Osteocyte (in vitro differentiated cells): ENCODE data around the gene CCSER2. TPM values are rescaled to one million over a fixed set of nuclear protein-coding genes. Genes with fewer than 3 reads are reported as not detected.

Source experiments
- DNase-seq: peaks from one replicate; pipeline ENCODE4 v3.0.0; 2021; ENCODE audit warnings: mixed read lengths; ENCODE audit not compliant: unreplicated experiment; ENCODE audit errors: extremely low spot score
- H3K27ac Mint-ChIP-seq: one replicate; pipeline ENCODE4 v1.8.0; 2021; ENCODE audit warnings: mild to moderate bottlenecking, mixed read lengths; ENCODE audit not compliant: unreplicated experiment
- H3K27me3 Mint-ChIP-seq: one replicate; pipeline ENCODE4 v1.8.0; 2021; ENCODE audit warnings: mixed read lengths; ENCODE audit not compliant: unreplicated experiment
- H3K36me3 Mint-ChIP-seq: one replicate; pipeline ENCODE4 v1.8.0; 2021; ENCODE audit warnings: mixed read lengths; ENCODE audit not compliant: unreplicated experiment
- H3K4me1 Mint-ChIP-seq: one replicate; pipeline ENCODE4 v1.8.0; 2021; ENCODE audit warnings: mixed read lengths; ENCODE audit not compliant: unreplicated experiment
- H3K4me3 Mint-ChIP-seq: one replicate; pipeline ENCODE4 v1.8.0; 2021; ENCODE audit warnings: mild to moderate bottlenecking, moderate library complexity, mixed read lengths; ENCODE audit not compliant: unreplicated experiment
- H3K9me3 Mint-ChIP-seq: one replicate; pipeline ENCODE4 v1.8.0; 2021; ENCODE audit warnings: mixed read lengths; ENCODE audit not compliant: unreplicated experiment
- CTCF ChIP-seq: fragments of 200-600 bp; sonication (generic); IDR thresholded peaks from 2 replicates; pipeline ENCODE4 v1.5.0; 2021; ENCODE audit warnings: antibody characterized with exemption, mild to moderate bottlenecking, moderate library complexity
- total RNA-seq: library from RNA; stranded (reverse); gene quantifications from 2 replicates; pipeline ENCODE4 v1.2.1, GENCODE V29; 2021

The CCSER2 gene
- total RNA-seq, 1 donor from 2014 or later: 70.3 TPM

DNA sequence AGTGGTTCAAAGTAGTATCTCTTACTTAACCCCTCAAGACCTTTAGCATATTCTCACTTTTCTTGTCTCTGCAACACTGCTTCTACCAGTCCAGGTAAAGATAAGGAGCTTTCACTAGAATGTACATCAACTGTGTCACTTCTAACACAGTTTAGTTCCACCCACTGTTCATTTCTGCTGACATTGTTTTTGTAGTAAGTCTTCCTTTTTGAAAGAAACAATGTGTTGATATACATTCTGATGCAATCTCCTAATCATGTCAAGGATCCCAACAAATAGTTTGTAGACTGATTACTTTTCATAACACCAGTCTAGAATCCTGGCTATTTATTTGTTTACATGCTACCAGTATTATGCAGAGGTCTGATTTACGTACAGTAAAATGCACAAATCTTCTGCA is 47.5 kb downstream of the CCSER2 start:
- Mint-ChIP-seq H3K27me3 (no peaks in the 10 kb centered on the region), H3K27ac (no peak overlapping the region), H3K36me3 (peaks cover 16% of the 10 kb centered on the region), H3K4me3 (no peak overlapping the region), H3K4me1 (peaks cover 5% of the 10 kb centered on the region), H3K9me3 (no peaks in the 10 kb centered on the region)
- DNase-seq: no peak
- TF ChIP-seq CTCF: no peak

DNA sequence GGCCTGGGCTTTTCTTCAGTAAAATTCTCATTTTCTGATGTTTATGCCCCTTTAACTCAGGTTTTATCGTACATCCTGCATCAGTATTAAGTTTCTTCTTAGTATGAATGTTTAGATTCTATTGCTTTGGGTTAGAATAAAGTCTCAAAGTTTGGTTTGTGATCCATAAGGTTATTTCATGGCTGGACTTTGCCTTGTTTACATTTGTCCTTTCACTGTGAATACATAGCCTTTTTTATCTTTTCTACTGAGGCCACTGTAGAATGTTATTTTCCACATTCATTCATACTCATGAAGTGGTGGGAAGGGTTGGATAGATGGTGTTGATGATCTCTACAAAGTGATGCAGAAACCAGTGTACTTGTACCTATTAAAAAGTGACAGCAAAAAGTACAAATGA is 59.8 kb downstream of the CCSER2 start:
- H3K4me1 Mint-ChIP-seq: peaks cover 8% of the 10 kb centered on the region
- DNase-seq: no peak
- TF ChIP-seq CTCF: no peak
- H3K36me3 Mint-ChIP-seq: peaks cover 45% of the 10 kb centered on the region
- no peak overlapping the region for H3K27ac Mint-ChIP-seq
- no peak overlapping the region for H3K4me3 Mint-ChIP-seq
- H3K9me3 Mint-ChIP-seq: peaks cover 15% of the 10 kb centered on the region
- no peaks in the 10 kb centered on the region for H3K27me3 Mint-ChIP-seq

GRCh38 chr10:84390364-84390763 is 62.0 kb downstream of the CCSER2 start:
- Mint-ChIP-seq H3K9me3 (peaks cover 6% of the 10 kb centered on the region), H3K4me1 (no peaks in the 10 kb centered on the region), H3K27me3 (no peaks in the 10 kb centered on the region), H3K4me3 (no peak overlapping the region), H3K27ac (no peak overlapping the region), H3K36me3 (peaks cover 30% of the 10 kb centered on the region)
- TF ChIP-seq CTCF: no peak
- no peak for DNase-seq

DNA sequence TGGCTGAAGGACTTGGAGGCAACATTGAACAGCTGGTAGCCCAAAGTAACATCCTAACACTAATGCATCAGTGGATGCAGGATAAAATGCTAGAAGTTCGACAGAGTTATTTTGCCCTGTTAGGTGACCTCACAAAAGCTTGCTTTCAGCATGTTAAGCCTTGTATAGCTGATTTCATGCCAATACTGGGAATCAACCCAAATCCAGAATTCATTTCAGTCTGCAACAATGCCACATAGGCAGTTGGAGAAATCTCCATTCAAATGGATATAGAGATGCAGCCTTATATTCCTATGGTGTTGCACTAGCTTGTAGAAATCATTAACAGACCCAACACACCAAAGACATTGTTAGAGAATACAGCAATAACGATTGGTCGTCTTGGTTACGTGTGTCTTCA is 62.9 kb downstream of the CCSER2 start:
- Mint-ChIP-seq H3K9me3 (peaks cover 7% of the 10 kb centered on the region), H3K4me3 (no peak overlapping the region), H3K27ac (no peak overlapping the region), H3K27me3 (no peaks in the 10 kb centered on the region), H3K36me3 (peaks cover 27% of the 10 kb centered on the region), H3K4me1 (no peaks in the 10 kb centered on the region)
- no peak for DNase-seq
- no peak for TF ChIP-seq CTCF

DNA sequence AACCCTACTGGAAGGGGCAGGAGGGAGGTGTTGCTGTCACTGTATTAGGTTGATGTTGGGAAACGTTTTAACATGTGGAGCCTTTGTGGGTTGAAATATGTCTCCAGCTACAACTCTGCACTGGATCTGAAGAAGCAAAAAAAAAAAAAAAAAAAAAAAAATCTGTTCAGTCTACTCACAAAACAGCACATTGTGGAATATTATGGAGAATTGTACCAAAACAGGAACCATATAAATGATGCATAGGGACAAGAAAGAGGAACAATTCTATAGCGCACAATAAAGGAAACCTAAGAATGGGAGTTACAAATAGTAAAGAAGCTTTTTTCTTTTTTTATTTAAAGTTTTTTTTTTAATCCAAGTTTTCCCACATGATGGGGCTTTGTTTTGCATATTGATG is 63.8 kb downstream of the CCSER2 start:
- peaks cover 26% of the 10 kb centered on the region for H3K36me3 Mint-ChIP-seq
- no peak overlapping the region for H3K4me3 Mint-ChIP-seq
- H3K9me3 Mint-ChIP-seq: peaks cover 7% of the 10 kb centered on the region
- TF ChIP-seq CTCF: no peak
- no peak overlapping the region for H3K27ac Mint-ChIP-seq
- no peak for DNase-seq
- no peaks in the 10 kb centered on the region for H3K27me3 Mint-ChIP-seq
- H3K4me1 Mint-ChIP-seq: no peaks in the 10 kb centered on the region
